Activated naive CD4-positive, alpha-beta T cell treated with anti-CD3 and anti-CD28 coated beads, Interleukin-2, amount 50 U/mL, for 72 hours (primary cell): ENCODE data around the gene GPX5. TPM values are rescaled to one million over a fixed set of nuclear protein-coding genes. Genes with fewer than 3 reads are reported as not detected.
"Not testable (repeated sequence)": the region's sequence is repeated elsewhere in the genome, so short reads cannot be mapped to it uniquely, and the experiment has no call there.

ENCODE experiments used
- ATAC-seq, 2 donors: fragments of 150-1000 bp; cut with Tn5 transposase; 2 replicates each; pipeline ENCODE4 v1.10.0; 2021; ENCODE audit warnings: mild to moderate bottlenecking in 2 of 2, moderate library complexity in 2 of 2
- DNase-seq, 2 donors: peaks; one replicate each; pipeline ENCODE4 v3.0.0; 2021 to 2022; ENCODE audit warnings: low spot score in 2 of 2
- H3K27ac Mint-ChIP-seq, 2 donors: one replicate each; pipeline ENCODE4 v1.8.0; 2022; ENCODE audit warnings: mild to moderate bottlenecking in 2 of 2, mixed read lengths in 2 of 2
- H3K36me3 Mint-ChIP-seq, 2 donors: one replicate each; pipeline ENCODE4 v1.8.0; 2022; ENCODE audit warnings: mixed read lengths in 2 of 2
- H3K9me3 Mint-ChIP-seq, 2 donors: one replicate each; pipeline ENCODE4 v1.8.0; 2022; ENCODE audit warnings: mixed read lengths in 2 of 2
- total RNA-seq, 2 donors: library from RNA; stranded (reverse); gene quantifications; one replicate each; pipeline ENCODE4 v1.2.3, GENCODE V29; 2022

The GPX5 gene, protein sequence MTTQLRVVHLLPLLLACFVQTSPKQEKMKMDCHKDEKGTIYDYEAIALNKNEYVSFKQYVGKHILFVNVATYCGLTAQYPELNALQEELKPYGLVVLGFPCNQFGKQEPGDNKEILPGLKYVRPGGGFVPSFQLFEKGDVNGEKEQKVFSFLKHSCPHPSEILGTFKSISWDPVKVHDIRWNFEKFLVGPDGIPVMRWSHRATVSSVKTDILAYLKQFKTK
- not detected for total RNA-seq

DNA sequence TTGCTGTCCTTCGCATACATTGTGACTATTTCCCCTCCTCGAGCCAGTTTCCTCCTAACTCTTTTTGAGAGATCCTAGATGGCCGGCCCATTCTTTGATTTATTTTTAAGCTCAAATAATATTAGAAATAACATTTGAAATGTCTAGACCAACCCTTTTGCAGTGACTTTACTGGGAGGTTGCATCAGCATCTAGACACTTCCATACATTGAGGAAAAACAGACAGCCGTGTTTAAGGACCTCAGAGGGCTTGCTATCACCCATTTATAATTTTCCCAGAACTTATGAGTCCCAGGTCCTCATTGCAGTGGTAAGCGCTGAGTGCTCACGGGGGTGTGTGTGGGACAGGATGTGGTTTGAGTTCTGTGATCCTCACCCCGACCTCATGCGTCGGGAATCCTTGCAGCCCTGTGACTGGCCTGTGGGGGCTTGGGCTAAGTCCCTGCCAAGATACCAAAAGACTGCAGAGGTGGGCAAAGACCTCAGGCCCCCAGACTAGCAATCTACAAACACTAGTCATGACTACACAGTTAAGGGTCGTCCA is at the start of gene GPX5:
Gene GPX5 (plus strand): TSS at position 386 of the 544 bp plus-strand sequence. CDS start 133 bp downstream, at position 519.
- DNase-seq (peak in 1 of 2 donors; percentile 7), ATAC-seq (peak; percentile 35 to 67)
- no peaks in the 10 kb centered on the region for H3K9me3 Mint-ChIP-seq
- no peaks in the 10 kb centered on the region for H3K36me3 Mint-ChIP-seq
- no peak within 1 kb of the TSS for H3K27ac Mint-ChIP-seq

DNA sequence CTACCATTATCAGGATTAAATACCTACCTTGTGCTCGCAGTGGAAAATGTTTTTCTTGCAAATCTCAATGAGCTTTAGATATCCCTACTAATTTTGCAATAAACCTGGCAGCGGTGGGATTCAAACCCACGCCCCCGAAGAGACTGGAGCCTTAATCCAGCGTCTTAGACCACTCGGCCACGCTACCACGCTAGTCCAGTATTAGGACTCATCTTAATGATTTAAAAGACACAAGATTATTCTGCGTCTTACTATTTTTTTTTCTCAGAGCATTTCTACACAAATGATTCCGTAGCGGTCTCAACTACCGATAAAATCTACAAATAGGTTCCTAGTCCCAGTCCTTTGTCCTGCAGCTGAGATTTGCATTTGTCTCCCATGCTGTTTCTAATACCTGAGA is 47.2 kb upstream of the GPX5 start:
- Mint-ChIP-seq H3K9me3 (no peaks in the 10 kb centered on the region), H3K27ac (no peak overlapping the region), H3K36me3 (no peaks in the 10 kb centered on the region)
- ATAC-seq (no peak), DNase-seq (no peak)

DNA sequence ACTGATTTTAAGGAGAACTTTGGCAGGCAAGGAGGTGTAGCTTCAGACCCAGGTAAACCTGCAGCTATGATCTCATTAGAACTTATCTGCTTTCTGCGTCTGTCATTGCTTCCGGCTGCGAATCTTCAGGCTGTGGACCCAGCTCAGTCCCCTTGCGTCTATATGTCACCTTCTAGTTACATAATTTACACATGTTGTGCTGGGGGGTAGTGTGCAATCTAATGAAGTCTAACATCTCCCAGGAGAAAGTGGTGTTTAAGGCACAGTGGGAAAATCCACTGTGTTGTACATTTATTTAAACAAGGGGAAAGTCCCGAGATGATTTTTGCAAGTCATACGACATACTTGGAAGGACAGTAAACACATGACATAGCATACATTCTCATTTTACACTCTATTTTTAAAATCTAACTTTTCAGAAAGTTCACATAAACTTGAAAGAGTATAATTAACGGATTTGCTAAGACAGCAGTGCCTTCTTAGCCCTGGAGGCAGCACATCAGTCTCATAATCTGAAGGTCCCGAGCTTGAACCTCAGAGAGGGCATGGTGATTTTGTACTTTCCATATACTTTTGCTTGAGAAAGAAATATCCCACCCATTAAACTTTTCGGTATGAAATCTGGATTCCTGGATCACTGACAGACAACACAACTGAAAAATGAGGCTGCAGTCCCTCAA is 45.3 kb upstream of the GPX5 start:
- DNase-seq (no peak), ATAC-seq (no peak)
- no peaks in the 10 kb centered on the region for H3K9me3 Mint-ChIP-seq
- H3K36me3 Mint-ChIP-seq, result peaks cover 0 to 5% of the 10 kb centered on the region in 2 donors
- no peak overlapping the region for H3K27ac Mint-ChIP-seq

DNA sequence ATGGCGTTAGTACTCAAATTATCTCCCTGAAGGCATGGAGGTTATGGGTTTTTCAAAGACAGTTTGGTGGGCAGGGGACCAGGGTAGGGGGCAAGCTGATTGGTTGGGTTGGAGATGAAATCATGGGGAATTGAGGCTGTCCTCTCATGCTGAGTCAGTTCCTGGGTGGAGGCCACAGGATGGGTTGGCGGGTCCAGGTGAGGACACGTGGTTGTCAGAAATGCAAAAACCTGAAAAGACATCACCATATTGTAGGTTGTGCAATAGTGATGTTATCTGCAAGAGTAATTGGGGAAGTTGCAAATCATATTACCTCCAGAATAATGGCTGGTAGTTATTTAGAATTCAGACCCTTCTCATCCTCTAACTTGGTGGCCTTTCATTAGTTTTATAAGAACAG is 40.2 kb upstream of the GPX5 start:
- no peaks in the 10 kb centered on the region for H3K9me3 Mint-ChIP-seq
- no peak for ATAC-seq
- H3K36me3 Mint-ChIP-seq, result peaks cover 0 to 7% of the 10 kb centered on the region in 2 donors
- no peak overlapping the region for H3K27ac Mint-ChIP-seq
- DNase-seq, result no peak

DNA sequence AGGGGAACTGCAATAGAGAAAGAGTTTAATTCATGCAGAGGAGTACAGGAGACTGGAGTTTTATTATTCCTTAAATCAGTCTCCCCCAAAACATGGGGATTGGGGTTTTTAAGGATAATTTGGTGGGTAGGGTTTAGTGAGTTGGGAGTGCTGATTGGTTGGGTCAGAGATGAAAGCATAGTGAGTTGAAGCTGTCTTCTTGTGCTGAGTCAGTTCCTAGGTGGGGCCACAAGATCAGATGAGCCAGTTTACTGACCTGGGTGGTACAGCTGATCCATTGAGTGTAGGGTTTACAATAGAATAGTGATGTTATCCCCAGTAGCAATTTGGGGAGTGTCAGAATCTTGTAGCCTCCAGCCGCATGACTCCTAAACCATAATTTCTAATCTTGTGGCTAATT is 39.1 kb upstream of the GPX5 start:
- DNase-seq (no peak), ATAC-seq (no peak)
- H3K36me3 Mint-ChIP-seq, result peaks cover 0 to 7% of the 10 kb centered on the region in 2 donors
- H3K9me3 Mint-ChIP-seq, result no peaks in the 10 kb centered on the region
- no peak overlapping the region for H3K27ac Mint-ChIP-seq

DNA sequence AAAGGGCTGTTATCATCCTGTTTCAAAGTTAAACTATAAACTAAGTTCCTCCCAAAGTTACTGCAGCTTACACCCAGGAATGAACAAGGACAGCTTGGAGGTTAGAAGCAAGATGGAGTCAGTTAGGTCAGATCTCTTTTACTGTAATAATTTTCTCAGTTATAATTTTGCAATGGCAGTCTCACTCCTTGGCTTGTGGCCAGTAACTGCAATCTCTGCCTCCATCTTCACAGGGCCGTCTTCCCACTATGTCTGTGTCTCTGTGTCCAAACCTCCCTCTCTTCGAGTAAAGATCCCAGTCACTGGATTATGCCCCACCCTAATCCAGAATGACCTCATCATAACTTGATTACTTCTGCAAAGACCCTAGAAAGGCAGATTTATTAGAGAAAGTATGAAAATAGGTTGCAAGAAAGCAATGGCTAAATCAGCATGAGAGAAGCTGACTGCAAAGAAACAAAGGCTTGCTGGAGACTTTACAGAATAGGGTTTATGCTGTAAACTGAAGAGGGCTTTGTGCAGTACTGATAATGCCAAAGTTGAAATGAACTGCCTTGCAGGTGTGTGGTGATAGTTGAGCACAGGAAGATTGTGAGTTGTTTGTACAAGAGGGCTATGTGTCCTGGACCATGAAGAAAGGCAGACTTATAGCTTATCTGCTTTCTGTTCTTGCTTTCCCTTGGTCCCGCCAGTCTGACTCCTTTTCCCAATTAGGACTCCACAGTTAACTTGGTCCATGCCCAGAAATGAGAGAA is 38.5 kb upstream of the GPX5 start:
- ATAC-seq, result no peak
- DNase-seq, result no peak
- H3K9me3 Mint-ChIP-seq, result no peaks in the 10 kb centered on the region
- H3K36me3 Mint-ChIP-seq, result peaks cover 0 to 7% of the 10 kb centered on the region in 2 donors
- H3K27ac Mint-ChIP-seq, result no peak overlapping the region

DNA sequence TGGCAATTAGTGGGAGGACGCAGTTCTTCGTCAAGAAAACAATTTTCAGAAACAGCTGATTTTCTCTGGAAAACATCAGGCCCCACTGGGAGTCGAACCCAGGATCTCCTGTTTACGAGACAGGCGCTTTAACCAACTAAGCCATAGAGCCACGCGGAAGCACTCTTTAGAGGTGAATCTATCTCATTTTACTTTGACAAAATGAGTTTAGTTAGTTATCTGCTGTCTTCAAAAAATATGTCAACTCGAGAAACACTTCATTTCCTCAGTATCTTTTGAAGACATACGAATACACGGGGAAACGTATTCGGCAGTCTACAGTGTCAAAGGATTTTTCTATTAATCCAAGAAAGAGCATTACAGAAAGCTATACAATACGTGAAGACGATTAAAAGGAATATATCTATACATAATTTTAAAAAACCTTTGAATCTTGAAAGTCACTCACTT is 36.7 kb upstream of the GPX5 start:
- Mint-ChIP-seq H3K36me3 (peaks cover 0 to 7% of the 10 kb centered on the region in 2 donors), H3K9me3 (no peaks in the 10 kb centered on the region), H3K27ac (peak overlapping the region; percentile 83 to 94)
- DNase-seq (peak in 1 of 2 donors; percentile 60), ATAC-seq (peak; percentile 31 to 33)

DNA sequence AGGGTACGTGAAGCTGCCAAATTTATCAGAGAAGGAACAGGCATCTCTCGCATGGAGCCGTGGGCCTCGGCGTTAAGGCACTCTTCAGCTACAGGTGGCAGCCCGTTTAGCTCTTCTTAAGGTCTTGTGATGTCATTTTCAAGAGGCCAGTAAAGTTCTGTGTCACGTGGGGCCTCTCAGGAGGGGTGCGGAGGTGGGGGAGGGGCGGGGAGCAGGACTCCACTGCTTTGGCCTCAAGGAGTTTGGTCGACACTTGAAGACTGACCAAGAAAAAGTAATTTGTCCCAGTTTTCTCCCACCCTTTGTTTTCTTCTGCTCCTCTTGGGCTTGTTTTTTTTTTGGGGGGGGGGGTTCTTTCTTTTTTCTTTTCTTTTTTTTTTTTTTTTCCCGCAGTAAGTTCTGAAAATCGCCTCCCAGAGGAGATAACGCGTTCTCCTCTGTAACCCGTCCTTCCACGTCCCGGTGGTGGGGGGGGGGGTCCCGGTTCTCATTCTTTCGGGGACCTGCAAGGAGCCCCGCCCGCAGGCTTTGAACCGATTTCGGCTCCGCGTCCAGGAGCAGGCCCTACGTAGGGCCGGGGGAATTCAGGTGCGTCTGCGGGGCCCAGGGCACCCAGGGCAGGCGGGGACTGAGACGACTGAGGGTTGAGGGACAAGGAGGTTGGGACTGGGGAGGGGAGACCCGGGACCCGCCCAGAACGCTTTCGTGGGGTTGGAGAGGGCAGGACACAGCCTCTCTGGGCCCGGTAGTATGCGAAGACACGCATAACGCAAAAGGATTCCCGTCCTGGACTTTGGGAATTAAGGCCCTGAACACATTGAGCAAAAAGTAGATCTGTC is 36.1 kb upstream of the GPX5 start:
- H3K27ac Mint-ChIP-seq, result peak overlapping the region; percentile 83 to 94
- peak; percentile 86 for ATAC-seq

DNA sequence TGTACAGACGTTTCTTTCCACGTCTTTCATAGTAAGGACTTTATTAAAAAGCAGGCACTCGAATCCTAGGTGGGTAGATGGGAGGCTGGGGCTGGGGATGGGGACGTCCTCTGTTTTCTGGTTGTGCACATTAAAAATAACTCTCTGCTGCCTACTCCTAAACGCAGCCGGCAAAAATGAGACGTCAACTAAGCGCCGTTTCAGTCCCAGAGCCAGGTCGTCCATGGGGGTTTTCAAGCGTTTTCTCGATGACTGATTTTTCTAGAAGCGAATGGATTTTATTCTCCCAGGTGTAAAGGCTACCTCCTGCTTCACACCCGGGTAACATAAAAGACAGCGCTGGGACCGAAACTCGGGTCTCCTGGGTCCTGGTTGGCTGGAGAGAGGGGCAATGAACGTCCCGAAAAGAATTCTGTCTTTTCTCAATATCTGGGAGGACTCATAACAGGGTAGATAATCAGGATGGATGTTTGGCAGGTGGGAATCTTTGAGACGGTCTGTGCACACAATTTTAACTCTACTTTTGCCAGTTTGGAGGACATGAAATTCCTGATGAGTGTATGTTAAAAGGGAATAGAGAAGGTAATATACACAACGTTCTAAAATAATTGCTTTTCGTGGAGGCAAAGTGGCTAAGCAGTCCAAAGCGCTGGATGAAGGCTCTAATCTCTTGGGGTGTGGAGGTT is 35.3 kb upstream of the GPX5 start:
- ATAC-seq (peak; percentile 37 to 46), DNase-seq (peak in 1 of 2 donors; percentile 15)
- Mint-ChIP-seq H3K27ac (peak overlapping the region; percentile 53 to 83), H3K9me3 (no peaks in the 10 kb centered on the region), H3K36me3 (peaks cover 0 to 2% of the 10 kb centered on the region in 2 donors)

More for the DNA sequence above, 36.1 kb upstream of the GPX5 start:
- peak in 1 of 2 donors; percentile 56 for DNase-seq
- no peaks in the 10 kb centered on the region for H3K9me3 Mint-ChIP-seq
- H3K36me3 Mint-ChIP-seq, result peaks cover 0 to 7% of the 10 kb centered on the region in 2 donors

DNA sequence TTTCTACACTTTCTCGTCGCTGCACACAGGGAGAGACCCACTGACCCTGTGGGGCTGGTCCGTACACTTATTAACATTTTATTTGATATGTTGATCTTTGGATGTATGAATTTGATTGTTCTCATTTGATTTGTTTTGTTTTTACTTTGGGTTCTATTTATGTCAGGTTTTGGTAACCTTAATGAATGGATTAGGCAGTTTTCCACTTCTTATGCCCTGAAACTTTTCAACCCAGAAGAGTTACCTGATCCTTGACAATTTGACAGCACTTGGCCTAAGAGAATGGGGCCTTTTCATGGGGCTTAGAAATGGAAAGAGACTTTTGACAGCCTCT is 33.7 kb upstream of the GPX5 start:
- H3K36me3 Mint-ChIP-seq, result no peaks in the 10 kb centered on the region
- H3K27ac Mint-ChIP-seq, result no peak overlapping the region
- H3K9me3 Mint-ChIP-seq, result no peaks in the 10 kb centered on the region
- ATAC-seq, result no peak
- no peak for DNase-seq

DNA sequence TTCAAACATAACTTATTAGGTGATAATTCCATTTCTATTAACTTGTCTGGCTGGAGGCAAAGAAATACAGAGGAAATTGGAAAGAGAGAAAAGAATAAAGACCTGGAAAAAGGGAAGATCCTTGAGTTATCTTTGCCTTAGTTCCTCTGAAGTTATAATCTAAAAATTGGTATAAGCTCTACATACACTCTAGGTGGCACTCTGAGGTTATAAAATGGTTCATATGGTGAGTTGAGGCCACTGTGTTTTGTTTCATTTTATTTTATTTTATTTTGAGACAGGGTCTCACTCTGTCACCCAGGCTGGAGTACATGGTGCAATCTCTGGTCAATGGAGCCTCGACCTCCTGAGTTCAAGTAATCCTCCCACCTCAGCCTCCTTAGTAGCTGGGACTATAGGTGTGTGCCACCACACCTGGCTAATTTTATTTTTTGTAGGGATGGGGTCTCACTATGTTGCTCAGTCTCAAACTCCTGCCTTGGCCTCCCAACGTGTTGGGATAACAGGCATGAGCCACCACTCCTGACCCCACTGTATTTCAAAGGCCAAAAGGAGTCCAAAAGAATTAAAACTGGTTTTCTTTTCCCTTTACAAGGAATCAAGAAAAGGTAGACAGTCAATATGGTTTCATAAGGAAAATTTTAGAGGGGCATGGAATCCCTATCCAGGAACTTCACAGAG is 29.4 kb upstream of the GPX5 start:
- Mint-ChIP-seq H3K27ac (no peak overlapping the region), H3K36me3 (no peaks in the 10 kb centered on the region), H3K9me3 (no peaks in the 10 kb centered on the region)
- ATAC-seq, result peak in 1 of 2 donors; percentile 38
- no peak for DNase-seq

DNA sequence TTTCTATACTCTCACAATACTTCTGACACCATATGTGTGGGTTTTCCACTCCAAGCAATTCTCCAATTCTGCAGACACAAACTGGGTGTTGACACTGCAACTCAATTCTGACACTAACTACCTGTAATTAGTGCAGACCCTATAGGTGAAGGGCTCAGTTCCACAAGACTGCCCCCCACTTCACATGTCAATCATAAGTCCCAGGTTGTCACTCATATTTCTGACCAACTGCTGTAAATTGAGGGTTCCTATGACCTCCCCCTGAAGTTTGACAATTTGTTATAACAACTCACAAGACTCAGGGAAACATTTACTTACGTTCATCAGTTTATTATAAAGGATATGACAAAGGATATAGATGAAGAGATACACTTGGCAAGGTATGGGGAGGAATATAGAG is 28.4 kb upstream of the GPX5 start:
- no peak for ATAC-seq
- DNase-seq, result no peak
- no peaks in the 10 kb centered on the region for H3K36me3 Mint-ChIP-seq
- H3K9me3 Mint-ChIP-seq, result no peaks in the 10 kb centered on the region
- H3K27ac Mint-ChIP-seq, result no peak overlapping the region

DNA sequence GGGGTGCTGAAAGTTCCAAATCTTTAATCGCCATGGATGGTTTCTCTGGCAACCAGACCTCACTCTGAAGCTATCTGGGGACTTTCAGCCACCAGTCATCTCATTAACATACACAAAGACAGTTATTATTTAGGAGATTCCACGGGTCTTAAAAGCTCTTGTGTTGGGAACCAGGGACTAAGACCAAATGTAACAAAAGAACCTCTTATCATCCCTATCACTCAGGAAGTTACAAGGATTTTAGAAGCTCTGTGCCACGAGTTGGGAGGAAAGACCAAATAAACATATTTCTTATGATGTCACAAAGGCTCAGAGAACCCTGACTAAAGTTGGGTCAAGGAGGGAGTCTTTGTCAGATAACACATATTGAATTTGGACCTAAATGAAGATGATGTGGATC is 27.8 kb upstream of the GPX5 start:
- Mint-ChIP-seq H3K36me3 (no peaks in the 10 kb centered on the region), H3K27ac (no peak overlapping the region), H3K9me3 (no peaks in the 10 kb centered on the region)
- ATAC-seq (no peak), DNase-seq (no peak)

DNA sequence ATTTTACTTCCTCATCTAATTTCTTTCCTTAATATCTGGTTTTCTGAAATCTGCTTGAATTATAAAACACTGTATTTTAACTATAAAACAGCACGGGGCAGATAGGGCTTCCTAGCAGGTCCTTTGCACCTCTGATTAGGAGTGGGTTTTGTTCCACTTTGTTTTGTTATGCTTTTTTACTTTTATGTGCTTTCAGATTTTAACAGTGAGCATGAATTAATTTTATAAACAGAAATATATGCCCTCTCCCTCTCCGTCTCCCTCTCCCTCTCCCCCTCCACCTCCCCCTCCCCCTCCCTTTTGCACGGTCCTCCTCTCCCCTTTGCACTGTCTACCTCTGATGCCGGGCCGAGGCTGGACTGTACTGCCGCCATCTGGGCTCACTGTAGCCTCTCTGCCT is 24.4 kb upstream of the GPX5 start:
- no peak for ATAC-seq
- Mint-ChIP-seq H3K27ac (no peak overlapping the region), H3K9me3 (no peaks in the 10 kb centered on the region), H3K36me3 (no peaks in the 10 kb centered on the region)
- no peak for DNase-seq

DNA sequence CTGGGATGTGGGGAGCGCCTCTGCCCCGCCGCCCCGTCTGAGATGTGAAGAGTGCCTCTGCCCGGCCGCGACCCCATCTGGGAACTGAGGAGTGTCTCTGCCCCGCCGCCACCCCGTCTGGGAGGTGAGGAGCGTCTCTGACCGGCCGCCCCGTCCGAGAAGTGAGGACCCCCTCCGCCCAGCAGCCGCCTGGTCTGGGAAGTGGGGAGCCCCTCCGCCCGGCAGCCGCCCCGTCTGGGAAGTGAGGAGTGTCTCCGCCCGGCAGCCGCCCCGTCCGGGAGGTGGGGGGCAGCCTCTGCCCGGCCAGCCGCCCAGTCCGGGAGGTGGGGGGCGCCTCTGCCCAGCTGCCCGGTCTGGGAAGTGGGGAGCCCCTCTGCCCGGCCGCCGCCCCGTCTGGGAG is 23.5 kb upstream of the GPX5 start:
- not testable (repeated sequence) for H3K9me3 Mint-ChIP-seq, H3K36me3 Mint-ChIP-seq, DNase-seq, H3K27ac Mint-ChIP-seq, ATAC-seq
